GM11168 (cell line): ENCODE results near the gene RNF121.

Experiments used
- in situ Hi-C: fragments of 300-500 bp; cut with MboI; formaldehyde crosslinking; loops from one replicate; pipeline ENCODE4 v1.12.0; 2022; ENCODE audit warnings: low sequenced_read_pairs; ENCODE audit not compliant: unreplicated experiment

The RNF121 gene

DNA sequence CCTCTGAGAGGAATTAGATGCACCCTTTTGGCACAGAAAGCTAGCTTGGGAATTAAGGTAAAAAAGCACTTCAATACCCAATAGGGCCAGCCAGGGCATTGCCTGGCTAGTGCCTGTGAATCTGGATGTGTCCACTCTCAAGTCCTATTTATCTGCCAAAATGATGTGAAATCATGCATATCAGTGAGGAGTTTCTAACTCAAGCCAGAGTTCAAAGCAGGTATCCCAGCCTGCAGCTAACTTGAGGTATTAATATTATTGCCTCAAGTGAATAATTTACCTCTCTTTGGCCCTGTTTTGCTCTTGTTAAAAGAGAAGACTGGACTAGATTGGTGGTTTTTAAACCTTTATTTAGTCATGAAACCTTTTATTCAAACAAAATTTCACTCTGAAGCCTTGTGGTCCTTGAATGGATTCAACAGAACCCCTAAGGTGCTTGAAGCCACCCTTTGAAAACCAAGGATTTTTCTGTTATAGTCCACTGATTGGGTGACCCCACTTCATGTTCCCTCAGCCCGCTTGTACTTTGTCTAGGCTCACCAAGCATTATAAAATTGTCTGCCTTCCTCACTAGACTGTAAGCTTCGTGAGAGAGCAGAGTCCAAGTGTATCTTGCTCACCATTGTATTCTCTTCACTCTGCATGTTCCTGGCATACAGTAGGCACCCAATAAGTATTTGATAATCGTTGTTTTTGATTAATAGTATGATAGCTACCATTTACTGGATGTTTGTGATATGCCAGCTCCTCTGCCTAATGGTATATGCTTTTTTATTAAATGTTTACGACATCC is 4.5 kb downstream of the RNF121 start:
- in situ Hi-C loops = no loop called here

DNA sequence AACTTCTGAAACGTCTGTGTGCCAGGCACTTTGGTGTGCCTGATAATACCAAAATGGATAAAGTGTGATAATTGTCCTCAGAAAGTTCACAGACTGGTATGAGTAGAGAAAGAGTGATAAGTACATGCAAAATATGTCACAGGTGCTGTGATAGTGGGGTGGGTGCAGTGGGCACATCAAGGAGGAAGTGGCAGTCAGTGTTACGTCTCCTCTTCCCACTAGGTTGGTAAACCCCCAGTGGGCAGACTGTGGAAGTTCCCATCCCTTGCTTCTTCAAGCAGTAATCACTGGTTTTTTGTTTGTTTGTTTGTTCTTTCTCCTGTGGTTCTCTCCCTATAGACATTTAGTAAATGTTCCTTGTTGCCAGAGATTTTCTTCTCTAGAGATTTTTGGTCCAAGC is 5.4 kb downstream of the RNF121 start:
- in situ Hi-C loops = no loop called here

DNA sequence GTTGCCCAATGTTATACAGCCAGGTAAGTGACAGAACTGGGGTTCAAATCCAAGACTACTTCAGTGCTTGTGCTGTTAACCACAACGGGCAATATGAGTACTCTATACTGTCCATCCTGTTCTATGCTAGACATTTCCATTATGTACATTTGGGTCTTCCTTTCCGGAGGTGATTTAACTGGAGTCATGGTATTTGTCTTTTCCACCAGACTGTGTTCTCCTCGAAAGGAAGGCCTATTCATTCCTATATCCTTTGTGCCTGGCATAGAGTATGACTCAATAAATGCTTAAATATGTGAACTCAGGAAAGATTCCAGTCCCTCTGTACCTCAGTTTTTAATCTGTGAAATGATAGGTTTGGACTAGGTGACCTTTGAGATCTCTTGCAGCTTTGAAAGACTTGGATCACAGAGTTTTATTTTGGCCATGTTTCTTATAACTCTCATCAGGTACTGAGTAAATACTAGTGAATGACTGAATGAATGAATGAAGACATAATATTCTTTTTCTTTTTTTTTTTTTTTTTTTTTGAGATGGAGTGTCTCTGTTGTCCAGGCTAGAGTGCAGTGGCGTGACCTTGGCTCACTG is 6.6 kb downstream of the RNF121 start:
- in situ Hi-C loops = no loop called here

DNA sequence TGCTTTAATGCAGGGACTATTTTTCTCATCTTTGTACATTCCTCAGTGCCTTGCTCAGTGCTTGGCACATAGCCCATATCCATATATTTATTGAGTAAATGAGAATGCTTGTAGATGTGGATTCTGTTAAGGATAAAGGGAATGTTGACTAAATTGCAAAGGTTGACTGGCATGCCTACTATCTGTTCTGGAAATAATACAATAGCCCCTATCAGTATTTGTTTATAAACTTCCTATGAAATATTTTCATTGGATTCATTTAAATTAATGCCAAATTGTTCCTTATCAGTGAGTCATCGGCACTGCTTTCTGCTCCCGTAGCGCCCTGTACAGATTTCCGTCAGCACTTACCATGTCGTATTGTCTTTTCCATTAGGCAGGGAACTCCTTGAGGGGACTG is 8.0 kb downstream of the RNF121 start:
- in situ Hi-C loops = no loop called here

DNA sequence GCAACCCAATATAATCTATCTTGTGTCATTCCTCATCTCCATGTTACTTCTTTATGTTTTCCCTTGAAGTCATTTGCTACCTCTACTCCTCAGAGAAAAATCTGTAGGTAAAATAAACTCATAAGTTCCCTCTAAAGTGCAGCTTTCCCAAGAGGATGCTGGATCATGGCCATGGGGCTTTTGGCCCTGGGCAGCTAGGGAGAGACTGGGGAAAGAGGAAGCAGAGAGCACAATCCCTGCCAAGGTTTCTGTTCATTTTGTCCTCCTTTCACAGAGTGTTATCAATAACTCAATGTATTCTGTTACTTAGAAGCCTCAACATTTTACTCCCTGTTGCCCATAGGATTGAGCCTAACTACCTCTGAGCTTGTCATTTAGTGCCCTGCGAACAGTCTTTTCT is 9.0 kb downstream of the RNF121 start:
- in situ Hi-C loops = no loop called here

DNA sequence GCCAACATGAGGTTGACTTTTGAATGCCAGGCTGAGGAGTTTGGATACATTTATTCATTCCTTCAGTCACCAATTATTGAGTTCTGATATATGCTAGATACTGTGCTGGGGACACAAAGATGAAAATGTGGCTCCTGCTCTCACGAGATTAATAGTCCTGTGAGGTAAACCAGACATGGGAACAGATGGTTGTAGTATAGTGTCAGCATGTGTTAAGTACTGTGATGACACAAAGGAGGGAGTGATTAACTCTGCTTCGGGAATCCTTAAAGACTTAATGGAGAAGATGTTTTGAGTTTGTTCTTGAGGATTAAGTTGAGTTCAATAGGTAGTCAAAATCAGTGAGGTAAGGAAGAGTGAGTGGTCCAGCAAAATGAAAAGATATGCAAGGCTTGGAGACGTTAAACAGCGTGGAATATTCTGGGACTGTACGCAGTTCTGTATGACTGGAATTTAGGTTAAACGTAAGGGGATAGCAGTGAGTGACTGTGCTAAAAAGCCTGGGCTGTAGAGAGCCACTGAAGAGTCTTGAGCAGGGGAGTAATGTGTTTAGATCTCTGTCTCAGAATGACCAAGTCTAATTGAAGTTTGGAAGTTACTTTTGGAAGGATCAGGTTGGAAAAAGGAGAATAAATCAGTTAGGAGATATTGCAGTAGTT is 11.8 kb downstream of the RNF121 start:
- in situ Hi-C loops = no loop called here

DNA sequence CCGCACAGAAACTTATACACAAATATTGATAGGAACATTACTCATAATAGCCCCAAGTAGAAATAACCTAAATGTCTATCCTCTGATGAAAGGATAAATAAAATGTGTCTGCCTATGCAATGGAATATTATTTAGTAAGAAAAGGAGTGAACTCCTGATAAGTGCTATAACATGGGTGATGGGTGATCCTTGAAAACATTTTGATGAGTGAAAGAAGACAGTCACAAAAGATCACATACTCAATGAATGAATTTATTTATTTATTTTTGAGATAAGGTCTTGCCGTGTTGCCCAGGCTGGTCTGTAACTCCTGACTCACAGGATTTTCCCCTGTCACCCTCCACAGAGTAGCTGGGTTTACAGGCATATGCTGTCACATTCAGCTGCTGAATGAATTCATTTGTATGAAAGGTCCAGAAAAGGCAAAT is 17.3 kb downstream of the RNF121 start:
- in situ Hi-C loops = no loop called here

DNA sequence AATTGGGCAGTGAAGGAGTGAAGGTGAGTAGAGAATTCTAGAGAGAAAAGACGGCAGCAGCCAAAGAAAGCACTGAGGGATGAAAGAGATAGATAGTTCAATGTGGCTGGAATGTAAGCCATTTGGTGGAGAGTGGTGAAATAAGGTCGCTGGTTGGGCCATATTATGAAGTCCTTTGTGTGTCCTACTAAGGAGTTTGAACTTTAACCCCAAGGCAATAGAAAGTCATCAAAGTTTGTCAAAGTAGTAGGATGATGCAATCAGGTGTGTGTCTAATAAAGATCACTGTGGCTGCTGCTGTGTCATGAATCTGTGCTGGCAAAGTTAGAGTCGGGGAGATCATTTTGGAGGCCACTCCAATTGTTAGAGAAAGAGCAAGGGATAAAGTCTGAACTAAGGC is 18.7 kb downstream of the RNF121 start:
- in situ Hi-C loops = no loop called here

DNA sequence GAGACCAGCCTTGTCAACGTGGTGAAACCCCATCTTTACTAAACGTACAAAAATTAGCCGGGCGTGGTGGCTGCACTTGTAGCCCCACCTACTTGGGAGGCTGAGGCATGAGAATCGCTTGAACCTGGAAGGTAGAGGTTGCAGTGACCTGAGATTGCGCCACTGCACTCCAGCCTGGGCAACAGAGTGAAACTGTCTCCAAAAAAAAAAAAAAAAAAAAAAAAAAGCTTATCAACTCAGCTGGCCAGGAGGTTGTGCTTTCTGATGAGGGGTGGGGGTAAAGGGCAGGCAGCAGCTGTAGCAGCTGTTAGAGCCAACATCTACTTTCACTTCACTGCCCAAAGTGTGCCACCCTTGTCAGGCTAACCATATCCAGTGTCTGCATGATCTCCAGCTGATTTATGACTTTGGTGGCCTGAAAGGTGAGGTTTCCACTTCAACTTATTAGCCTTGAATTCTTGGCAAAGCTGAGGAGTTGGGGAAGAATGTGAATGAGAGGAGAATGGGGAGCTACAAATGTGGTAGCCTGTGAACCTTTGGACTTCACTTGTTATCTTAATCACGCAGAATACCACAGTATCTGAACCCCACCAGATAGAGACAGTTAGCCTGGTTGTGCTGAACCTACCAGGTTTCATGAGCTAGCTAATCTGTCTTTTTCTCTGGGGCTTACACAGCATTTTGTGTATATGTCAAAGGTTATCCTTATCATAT is 19.6 kb downstream of the RNF121 start:
- in situ Hi-C loops = no loop called here

DNA sequence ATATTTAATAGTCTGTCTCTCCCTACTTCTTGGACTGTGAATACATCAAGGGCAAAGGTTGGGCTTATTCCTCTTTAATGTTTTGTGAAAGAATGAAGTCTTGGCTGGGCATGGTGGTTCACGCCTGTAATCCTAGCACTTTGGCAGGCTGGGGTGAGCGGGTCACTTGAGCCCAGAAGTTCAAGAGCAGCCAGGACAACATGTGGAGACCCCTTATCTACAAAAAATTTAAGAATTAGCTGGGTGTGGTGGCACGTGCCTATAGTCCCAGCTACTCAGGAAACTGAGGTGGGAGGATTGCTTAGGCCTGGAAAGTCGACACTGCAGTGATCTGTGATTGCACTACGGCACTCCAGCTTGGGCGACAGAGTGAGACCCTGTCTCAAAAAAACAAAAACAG is 20.2 kb downstream of the RNF121 start:
- in situ Hi-C loops = no loop called here

DNA sequence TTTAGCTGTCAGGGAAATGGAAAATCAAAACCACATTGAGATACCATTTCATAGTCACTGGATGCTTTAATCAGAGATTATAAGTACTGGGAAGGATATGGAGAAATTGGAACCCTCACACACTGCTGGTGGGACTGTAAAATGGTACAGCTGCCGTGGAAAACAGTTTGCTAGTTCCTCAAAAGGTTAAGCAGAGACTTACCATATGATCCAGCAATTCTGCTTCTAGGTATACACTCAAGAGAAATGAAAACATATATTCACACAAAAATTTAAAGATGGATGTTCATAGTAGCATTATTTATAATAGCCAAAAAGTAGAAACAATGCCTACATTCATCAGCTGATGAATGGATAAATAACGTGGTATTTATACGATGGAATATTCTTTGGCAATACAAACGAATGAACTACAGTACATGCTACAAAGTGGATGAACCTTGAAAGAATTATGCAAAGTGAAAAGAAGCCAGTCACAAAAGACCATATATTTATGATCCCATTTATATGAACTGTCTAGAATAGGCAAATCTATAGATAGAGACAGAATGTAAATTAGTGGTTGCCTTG is 23.0 kb downstream of the RNF121 start:
- in situ Hi-C loops = no loop called here

DNA sequence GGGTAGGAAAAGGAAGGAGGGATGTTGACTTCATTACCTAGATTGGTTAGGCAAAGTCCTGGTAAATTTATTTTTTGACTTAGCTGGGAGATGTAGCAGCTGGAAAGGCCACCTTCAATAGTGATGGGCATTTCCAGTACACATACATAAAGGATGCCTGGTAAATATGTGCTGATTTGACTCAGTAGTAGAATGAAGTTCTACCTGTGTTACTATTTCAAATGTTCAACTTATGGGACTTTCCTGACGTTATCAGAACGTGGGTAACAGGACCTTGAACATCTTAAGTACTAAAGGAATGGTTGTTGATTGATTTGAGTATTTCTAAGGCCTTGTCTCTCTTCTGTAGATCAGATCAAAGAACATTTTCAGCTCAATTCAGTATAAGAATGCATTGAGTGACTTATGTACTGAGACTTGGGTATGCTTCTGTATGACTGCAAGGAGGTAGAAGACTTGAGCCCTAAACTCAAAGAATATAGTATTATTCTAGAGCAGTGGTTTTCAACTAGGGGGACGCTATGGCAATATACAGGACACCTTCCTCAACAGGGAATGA is 27.1 kb downstream of the RNF121 start:
- in situ Hi-C loops = no loop called here

DNA sequence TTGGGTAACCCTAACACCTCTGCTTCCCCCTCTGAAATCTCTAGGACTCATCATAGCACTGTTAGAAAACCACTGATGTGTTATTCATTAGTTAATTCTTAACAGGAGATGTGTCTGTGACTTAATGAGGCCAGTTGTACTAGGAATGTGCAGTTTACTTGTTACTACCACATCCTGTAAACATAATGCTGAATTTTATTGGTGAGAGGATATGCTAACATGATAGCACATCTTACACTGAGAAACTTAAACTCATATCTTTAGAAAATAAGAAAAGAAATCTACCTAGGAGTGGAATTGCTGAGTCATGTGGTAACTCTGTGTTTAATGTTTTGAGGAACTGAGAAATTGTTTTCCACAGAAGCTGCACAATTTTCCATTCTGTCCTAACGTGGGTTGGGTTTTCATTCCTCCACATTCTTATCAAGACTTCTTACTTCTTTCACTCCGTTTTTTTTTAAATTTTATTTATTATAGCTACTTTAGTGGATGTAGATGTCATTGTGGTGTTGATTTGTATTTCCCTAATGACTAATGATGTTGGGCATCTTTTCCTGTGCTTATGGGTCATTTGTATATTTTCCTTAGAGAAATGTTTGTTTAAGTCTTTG is 33.7 kb downstream of the RNF121 start:
- in situ Hi-C loops = no loop called here

DNA sequence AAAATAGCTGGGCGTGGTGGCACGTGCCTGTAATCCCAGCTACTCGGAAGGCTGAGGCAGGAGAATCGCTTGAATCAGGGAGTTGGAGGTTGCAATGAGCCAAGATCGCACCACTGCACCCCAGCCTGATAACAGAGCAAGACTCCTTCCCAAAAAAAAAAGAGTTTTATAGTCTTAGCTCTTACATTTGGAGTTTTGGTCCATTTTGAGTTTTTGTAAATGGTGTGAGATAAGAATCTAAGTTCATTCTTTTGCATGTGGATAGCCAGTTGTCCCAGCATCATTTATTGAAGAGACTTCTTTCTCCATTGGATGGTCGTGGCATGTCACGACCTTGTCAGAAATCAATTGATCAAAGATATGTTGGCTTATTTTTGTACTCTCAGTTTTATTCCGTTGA is 34.6 kb downstream of the RNF121 start:
- in situ Hi-C loops = no loop called here

DNA sequence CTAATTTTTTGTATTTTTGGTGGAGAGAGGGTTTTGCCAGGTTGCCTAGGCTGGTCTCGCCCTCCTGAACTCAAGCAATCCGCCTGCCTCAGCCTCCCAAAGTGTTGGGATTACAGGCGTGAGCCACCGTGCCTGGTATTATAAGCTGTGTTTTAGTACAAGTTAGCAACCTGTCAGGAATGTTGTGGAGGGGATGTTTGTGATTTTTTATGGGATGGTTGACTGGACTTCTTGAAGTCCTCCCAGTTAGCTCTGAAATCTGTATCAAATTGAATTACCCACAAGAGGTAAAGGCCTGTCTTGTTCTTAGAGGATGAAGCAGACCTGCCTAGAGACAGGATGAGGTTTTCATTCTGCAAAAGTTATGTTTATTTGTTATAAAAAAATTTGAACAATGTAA is 35.8 kb downstream of the RNF121 start:
- in situ Hi-C loops = no loop called here

DNA sequence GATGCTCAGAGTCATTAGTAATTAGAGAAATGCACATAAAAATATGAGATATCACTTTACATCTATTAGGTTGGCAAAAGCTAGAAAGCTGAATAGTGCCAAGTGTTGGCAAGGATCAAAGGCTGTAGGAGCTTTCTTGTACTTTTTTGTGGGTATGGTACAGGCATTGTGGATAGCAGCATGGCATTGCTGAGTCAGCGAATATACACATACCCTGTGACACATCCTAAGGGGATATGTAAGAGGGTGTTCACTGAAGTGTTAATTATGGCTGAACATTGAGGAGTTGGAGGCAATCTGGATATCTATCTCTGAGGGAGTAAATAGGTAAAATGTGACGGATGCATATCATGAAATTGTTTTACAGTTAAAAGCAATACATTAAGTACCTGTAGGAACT is 42.8 kb downstream of the RNF121 start:
- in situ Hi-C loops = no loop called here

DNA sequence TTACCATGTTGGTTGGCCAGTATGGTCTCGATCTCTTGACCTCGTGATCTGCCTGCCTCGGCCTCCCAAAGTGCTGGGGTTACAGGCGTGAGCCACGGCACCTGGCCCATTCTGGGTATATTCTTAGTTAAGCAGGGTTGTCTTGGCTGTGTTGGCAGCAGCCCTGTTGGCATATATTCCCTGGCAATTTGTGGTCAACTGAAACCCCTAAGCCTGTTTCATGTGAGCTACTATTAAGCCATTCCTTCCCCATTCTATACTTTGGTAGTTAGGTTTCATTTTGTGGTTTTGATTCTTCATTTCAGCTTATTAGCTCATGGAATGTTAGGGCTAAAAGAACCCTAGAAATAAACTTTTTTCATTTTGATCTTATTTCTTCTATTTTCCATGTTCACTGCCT is 47.7 kb downstream of the RNF121 start:
- in situ Hi-C loops = no loop called here

DNA sequence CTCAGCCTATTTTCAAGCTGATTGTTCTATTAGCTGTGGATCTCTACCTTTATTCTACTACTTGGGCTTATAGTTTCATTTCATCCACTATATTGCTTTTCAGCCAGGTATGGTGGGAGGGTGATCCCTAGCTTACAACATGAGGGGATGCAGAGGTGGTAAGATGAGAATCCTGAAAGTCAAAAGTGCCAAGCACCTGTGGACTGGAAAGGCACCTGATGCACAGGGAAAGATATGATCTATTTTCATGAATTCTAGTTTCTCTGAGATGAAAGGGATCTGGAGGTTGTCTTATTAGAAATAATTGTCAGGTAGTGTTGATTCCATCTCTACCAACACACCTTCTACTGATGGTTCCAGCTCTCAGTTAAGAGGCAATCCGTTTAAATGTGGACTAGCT is 48.2 kb downstream of the RNF121 start:
- in situ Hi-C loops = no loop called here

DNA sequence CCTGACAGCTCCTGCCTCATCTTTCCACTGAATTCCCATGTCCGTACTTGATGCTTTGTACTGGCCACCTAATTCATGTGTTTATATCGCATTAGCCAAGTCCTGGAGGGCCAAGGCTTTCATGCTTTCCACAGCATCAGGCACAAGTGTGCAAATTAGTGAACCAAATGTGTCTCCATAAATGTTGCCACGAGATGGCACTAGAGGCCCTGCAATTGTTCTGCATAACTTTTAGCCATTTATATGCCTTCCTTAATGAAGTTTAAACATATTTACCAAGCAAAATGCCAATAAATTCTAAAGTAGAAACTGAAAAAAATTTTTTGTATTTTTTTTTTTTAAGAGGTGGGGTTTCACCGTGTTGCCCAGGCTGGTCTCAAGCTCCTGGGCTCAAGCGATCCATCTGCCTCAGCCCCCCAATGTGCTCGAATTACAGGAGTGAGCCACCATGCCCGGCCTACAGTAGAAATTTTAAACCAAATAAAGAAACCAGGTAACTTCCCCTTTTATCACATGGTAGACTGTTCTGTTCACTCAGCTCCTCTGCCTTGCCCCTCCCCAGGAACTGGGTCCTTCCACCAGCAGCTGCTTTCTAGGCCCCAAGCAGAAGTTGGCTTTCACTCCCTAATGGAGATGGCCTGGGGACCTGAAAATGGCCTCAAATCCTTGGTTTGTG is 49.0 kb downstream of the RNF121 start:
- in situ Hi-C loops = no loop called here
